Heart left ventricle (tissue), 16 donors: ENCODE results near the gene TRAM2. TPM values are rescaled to one million over a fixed set of nuclear protein-coding genes. Genes with fewer than 3 reads are reported as not detected.

Source experiments
- ATAC-seq, 4 donors: fragments of 200-7000 bp; cut with Tn5 transposase; one replicate each; pipeline ENCODE4 v1.9.1; 2020 to 2022; ENCODE audit warnings: moderate library complexity in 4 of 4, mild to moderate bottlenecking in 3 of 4, moderate number of reproducible peaks in 1 of 4
- DNase-seq, 5 donors: peaks; one replicate each; pipeline ENCODE4 v3.0.0-alpha.2; 2020
- H3K27ac ChIP-seq, 12 donors: fragments of 200-600 bp; sonication (generic) in 4 of 12; one replicate each; pipeline versions ENCODE4 v1.5.0 to v1.8.0; 2016 to 2022; ENCODE audit warnings: mild to moderate bottlenecking in 2 of 12
- H3K27me3 ChIP-seq, 9 donors: fragments of 200-600 bp; sonication (generic) in 2 of 9; one replicate each; pipeline versions ENCODE4 v1.5.1 to v1.8.0; 2016 to 2022; ENCODE audit warnings: mild to moderate bottlenecking in 3 of 9
- H3K36me3 ChIP-seq, 9 donors: fragments of 200-600 bp; sonication (generic) in 2 of 9; one replicate each; pipeline versions ENCODE4 v1.5.0 to v1.8.0; 2018 to 2022; ENCODE audit warnings: mild to moderate bottlenecking in 2 of 9
- H3K4me1 ChIP-seq, 12 donors: fragments of 200-600 bp; sonication (generic) in 4 of 12; one replicate each; pipeline versions ENCODE4 v1.5.0 to v1.8.0; 2016 to 2022; ENCODE audit warnings: mild to moderate bottlenecking in 3 of 12
- H3K4me3 ChIP-seq, 12 donors: fragments of 200-600 bp; sonication (generic) in 4 of 12; one replicate each; pipeline versions ENCODE4 v1.5.0 to v1.8.0; 2017 to 2022; ENCODE audit warnings: mild to moderate bottlenecking in 9 of 12, moderate library complexity in 4 of 12
- H3K9me3 ChIP-seq, 12 donors: fragments of 200-600 bp; sonication (generic) in 4 of 12; one replicate each; pipeline versions ENCODE4 v1.5.0 to v1.8.0; 2016 to 2022; ENCODE audit warnings: mild to moderate bottlenecking in 1 of 12
- CTCF ChIP-seq, 12 donors: fragments of 200-600 bp; sonication (generic) in 4 of 12; IDR thresholded peaks; one replicate each; pipeline versions ENCODE4 v1.5.0 to v1.8.0; 2018 to 2022; ENCODE audit warnings: antibody characterized with exemption in 12 of 12, mild to moderate bottlenecking in 5 of 12
- POLR2A ChIP-seq, 2 donors: fragments of 450-650 bp; IDR thresholded peaks; one replicate each; pipeline ENCODE4 v1.6.1; 2017; ENCODE audit warnings: antibody characterized with exemption in 2 of 2, mild to moderate bottlenecking in 2 of 2, moderate library complexity in 2 of 2
- WGBS, 4 donors: extraction: QIAGEN DNeasy Blood & Tissue Kit in 2 of 4; methylation state at CpG; one replicate each; pipeline versions ENCODE4 v1.1.5 to v1.1.7; 2013 to 2018; 5-methylcytosine and 5-hydroxymethylcytosine counted together
- intact Hi-C, 10 donors: fragments of 100-400 bp; cut with DNase I; formaldehyde crosslinking; loops; one replicate each; pipeline versions ENCODE4 v1.11.1 to v1.14.2; 2022
- polyA plus RNA-seq, 2 donors: library from polyadenylated mRNA; stranded (reverse); fragments of 200-250 nt; gene quantifications; one replicate each; pipeline ENCODE4 v1.2.3, GENCODE V29; 2013
- total RNA-seq, 9 donors: library from RNA; depleted of rRNA in 2 of 9; stranded (reverse); fragments of >200 nt in 2 of 9; fragmentation: NEBNext Ultra II Directional in 3 of 9; extraction: Animal tissue kit (Norgen Biotek cat#: 25700) in 3 of 9; gene quantifications; one replicate each; pipeline versions ENCODE4 v1.1.0 to v1.2.4, GENCODE V29; 2016 to 2023
- donor health status: ischemic (EF 13 %, LVEDD 7.1; RV severe dilation, severe dysfunction).
- donor health status: healthy with polysubstance abuse.
- donor health status: DM: no; HTN: yes; CAD: no.
- donor health status: DM: no; HTN: no; CAD: no.
- donor health status: ischemic (EF 25% LVEDD 6.9; RV normal size, moderate dysfunction).
- donor health status: ischemic (EF 25% LVEDD 5.7; RV mildly dilated, moderate dysfunction).
- donor health status: healthy.
- donor health status: DM: yes; HTN: yes; CAD: no.
- donor health status: ischemic (EF 35%, LVEDD 5.7; RV mildly dilated, moderate dysfunction).
- donor health status: nonischemic (EF 11% LVEDD 7.7; RV severe dilation, severe dysfunction).
- donor health status: DM: yes; HTN: yes; CAD: no.
- donor health status: PGD.
- donor health status: ischemic (EF 29% LVEDD 5.4; RV normal size, mild dysfunction).
- donor health status: nonischemic (EF 23%, LVEDD 6.1; RV moderate dilation, normal function).

Gene TRAM2
- total and polyA plus RNA-seq, 11 donors = 4.7 to 19.0 (median 12.1) TPM

- H3K27ac ChIP-seq = no peak overlapping the region
- H3K27me3 ChIP-seq = no peaks in the 10 kb centered on the region
- intact Hi-C loops = no loop called here
- H3K9me3 ChIP-seq = peaks cover 0 to 2% (median 0%) of the 10 kb centered on the region in 12 donors
- H3K36me3 ChIP-seq = no peaks in the 10 kb centered on the region
- peaks cover 0 to 7% (median 1%) of the 10 kb centered on the region in 12 donors for H3K4me1 ChIP-seq
- no peak overlapping the region for H3K4me3 ChIP-seq
- TF ChIP-seq CTCF (IDR thresholded peaks at IDR 0.05) (no peak), POLR2A (IDR thresholded peaks at IDR 0.05) (no peak)
- no peak for DNase-seq
- 57 to 76% (median 69%) methylated on average over 3 of the region's 3 CpGs for WGBS, 4 donors
- ATAC-seq = no peak
Observed at GRCh38 chr6:52603000-52603795, 26.3 kb upstream of the TRAM2 start.

DNA sequence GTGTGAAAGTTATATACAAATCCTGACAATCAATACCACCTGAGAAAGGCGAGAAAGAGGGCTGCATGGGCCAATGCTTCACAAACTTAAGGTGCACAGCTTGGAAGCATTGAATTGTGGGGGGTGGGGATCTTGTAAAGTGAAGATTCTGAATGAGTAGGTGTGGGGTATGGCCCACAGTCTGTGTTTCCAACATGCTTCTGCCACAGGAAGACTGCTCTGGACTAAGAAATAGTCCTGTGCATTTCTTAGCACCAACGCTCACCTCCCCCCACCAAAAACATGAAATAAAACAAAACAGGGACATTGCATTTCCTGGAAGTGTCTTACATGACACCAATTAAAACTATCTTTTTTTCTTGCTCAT lies 21.9 kb upstream of the TRAM2 start:
- ATAC-seq (no peak), DNase-seq (no peak)
- TF ChIP-seq POLR2A (IDR thresholded peaks at IDR 0.05) (no peak), CTCF (IDR thresholded peaks at IDR 0.05) (no peak)
- H3K36me3 ChIP-seq = no peaks in the 10 kb centered on the region
- H3K4me1 ChIP-seq = peaks cover 0 to 51% (median 18%) of the 10 kb centered on the region in 12 donors
- H3K9me3 ChIP-seq = no peaks in the 10 kb centered on the region
- no peaks in the 10 kb centered on the region for H3K27me3 ChIP-seq
- intact Hi-C loops = loop anchor here in 9 of 10 donors (1.0 to 10.0 kb wide), 7 partner anchors 63 to 396 kb away; partner anchors contain the start of genes GSTA4 (in 1 of the 9) and MCM3 (in 1 of the 9)
- no peak overlapping the region for H3K4me3 ChIP-seq
- H3K27ac ChIP-seq = no peak overlapping the region
- 85 to 95% (median 92%) methylated on average over 2 of the region's 2 CpGs for WGBS, 4 donors

- H3K9me3 ChIP-seq = no peaks in the 10 kb centered on the region
- DNase-seq (peak; percentile 61 to 70 (median 67)), ATAC-seq (peak; percentile 57 to 79 (median 68))
- H3K27ac ChIP-seq = peak overlapping the region in 6 of 12 donors; percentile 8 to 56 (median 36)
- WGBS, 4 donors = 17 to 25% (median 24%) methylated on average over 12 of the region's 12 CpGs
- H3K36me3 ChIP-seq = no peaks in the 10 kb centered on the region
- peak; percentile 44 to 77 (median 67) for TF ChIP-seq CTCF (IDR thresholded peaks at IDR 0.05)
- TF ChIP-seq POLR2A (IDR thresholded peaks at IDR 0.05) = no peak
- H3K27me3 ChIP-seq = no peaks in the 10 kb centered on the region
- intact Hi-C loops = loop anchor here in 9 of 10 donors (1.0 to 10.0 kb wide), 7 partner anchors 64 to 397 kb away; partner anchors contain the start of genes GSTA4 (in 1 of the 9) and MCM3 (in 1 of the 9)
- H3K4me3 ChIP-seq = peak overlapping the region in 6 of 12 donors; percentile 20 to 50 (median 35)
- peaks cover 0 to 51% (median 18%) of the 10 kb centered on the region in 12 donors for H3K4me1 ChIP-seq
Observed at GRCh38 chr6:52598123-52598823, 21.4 kb upstream of the TRAM2 start.

DNA sequence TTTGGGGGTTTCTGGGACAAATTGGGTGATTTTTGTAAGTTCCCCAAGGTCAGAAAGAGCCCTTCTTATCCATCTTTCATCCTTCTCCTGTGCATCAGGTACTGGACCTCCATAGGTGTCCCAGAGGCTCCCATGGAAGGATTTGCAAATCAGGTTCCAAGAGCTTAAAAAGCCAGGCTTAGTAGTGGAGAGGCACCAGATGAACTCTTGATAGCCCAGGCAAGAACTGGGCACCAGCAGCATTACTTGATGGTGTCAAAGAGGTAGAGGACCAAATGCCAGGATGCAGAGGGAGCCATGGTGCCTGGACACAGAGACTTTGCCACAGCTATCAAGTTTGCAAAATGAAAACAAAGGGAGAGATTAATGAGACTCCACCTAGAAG lies 20.9 kb upstream of the TRAM2 start:
- Histone ChIP-seq H3K27me3 (no peaks in the 10 kb centered on the region), H3K27ac (peak overlapping the region in 6 of 12 donors; percentile 8 to 56 (median 36)), H3K4me1 (peaks cover 0 to 51% (median 18%) of the 10 kb centered on the region in 12 donors), H3K9me3 (no peaks in the 10 kb centered on the region), H3K4me3 (peak overlapping the region in 6 of 12 donors; percentile 20 to 50 (median 35)), H3K36me3 (no peaks in the 10 kb centered on the region)
- ATAC-seq = no peak
- TF ChIP-seq CTCF (IDR thresholded peaks at IDR 0.05) (no peak), POLR2A (IDR thresholded peaks at IDR 0.05) (no peak)
- intact Hi-C loops = loop anchor here (1.0 to 10.0 kb wide), 7 partner anchors 65 to 397 kb away; partner anchors contain the start of genes GSTA4 (in 1 of the 10) and MCM3 (in 1 of the 10)
- DNase-seq = no peak
